Measurements from ENCODE around the gene SLC25A10. TPM values are rescaled to one million over a fixed set of nuclear protein-coding genes. Genes with fewer than 3 reads are reported as not detected.

The SLC25A10 gene
- total and polyA plus RNA-seq, 10 of the 15 experiments (the other 5 are each of a cell fraction or from before 2014, with no cell fraction given), result 0.11 to 72.7 (median 22.3) TPM

DNA sequence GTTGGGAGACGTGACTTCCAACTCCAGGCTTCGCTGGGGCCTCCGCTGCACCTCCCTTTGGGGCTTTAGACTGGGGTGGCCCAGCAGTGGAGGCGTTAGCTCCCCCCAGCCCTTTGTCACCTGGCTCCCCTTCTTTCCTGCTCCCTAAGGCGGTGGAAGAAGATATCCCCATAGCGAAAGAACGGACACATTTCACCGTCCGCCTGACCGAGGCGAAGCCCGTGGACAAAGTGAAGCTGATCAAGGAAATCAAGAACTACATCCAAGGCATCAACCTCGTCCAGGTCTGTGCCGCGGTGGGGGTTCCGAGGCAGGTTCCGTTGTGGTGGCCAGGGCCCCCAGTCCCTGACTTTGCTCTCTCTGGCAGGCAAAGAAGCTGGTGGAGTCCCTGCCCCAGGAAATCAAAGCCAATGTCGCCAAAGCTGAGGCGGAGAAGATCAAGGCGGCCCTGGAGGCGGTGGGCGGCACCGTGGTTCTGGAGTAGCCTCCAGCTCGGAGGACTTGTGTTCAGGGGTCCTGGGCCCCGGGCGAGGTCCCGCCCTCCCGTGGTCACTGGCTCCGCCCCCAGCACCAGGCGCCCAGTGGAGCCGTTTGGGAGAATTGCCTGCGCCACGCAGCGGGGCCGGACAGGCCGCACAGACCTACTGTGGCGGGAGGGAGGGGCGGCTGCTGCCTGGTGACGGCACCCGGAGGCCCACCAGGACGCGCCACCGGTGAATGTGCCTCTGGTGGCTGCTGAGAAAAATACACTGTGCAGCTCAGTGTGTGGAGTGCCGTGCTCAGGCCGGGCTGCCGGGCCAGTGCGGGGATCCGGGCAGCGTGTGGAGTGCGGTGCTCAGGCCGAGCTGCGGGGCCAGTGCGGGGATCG, 5.1 kb upstream of the SLC25A10 start:
- BruUV-seq (replicated peaks), result TSS peak; percentile 41
- no peak for FAIRE-seq
- WGBS (ENCODE audit: insufficient coverage, insufficient replicate concordance, low lambda C conversion rate, missing lambda C conversion rate), result 96% methylated on average over 42 of the region's 54 CpGs
- H3K27me3 ChIP-seq (replicated peaks in 1 of 2; ENCODE audit: control insufficient read depth in 2 of 2, insufficient read depth in 2 of 2, low read length in 1 of 2), result no peaks in the 10 kb centered on the region
- DNase-seq (ENCODE audit: low read depth, low spot score), result no peak
- no peaks in the 10 kb centered on the region for H3K9me3 ChIP-seq (replicated peaks; ENCODE audit: control insufficient read depth, insufficient read depth, low read length)
- no peak overlapping the region for H3K4me3 ChIP-seq
- peaks cover 9 to 23% of the 10 kb centered on the region in 2 experiments for H3K36me3 ChIP-seq (ENCODE audit: control insufficient read depth in 2 of 2, insufficient read depth in 2 of 2, low read length in 1 of 2)
- H3K9ac ChIP-seq (ENCODE audit: control insufficient read depth, insufficient read depth, low read length), result no peak overlapping the region
- POLR2A ChIA-PET, result interaction anchor here (0.6 kb wide), 1 partner anchor 16 kb away, joined by 7 read pairs; no protein-coding TSS in a partner anchor
- RAD21 ChIA-PET (ENCODE audit: unreplicated experiment), result no interaction called here
- H3K27ac ChIP-seq (ENCODE audit: control insufficient read depth, insufficient read depth), result no peak overlapping the region
- no peak for ATAC-seq
- in situ Hi-C loops (cut with MboI) (no loop called here), intact Hi-C loops (cut with micrococcal nuclease; ENCODE audit: unreplicated experiment) (no loop called here)
- peaks cover 38% of the 10 kb centered on the region for H3K79me2 ChIP-seq (ENCODE audit: control insufficient read depth, insufficient read depth, low read length)
- TF ChIP-seq, protein P1, sequence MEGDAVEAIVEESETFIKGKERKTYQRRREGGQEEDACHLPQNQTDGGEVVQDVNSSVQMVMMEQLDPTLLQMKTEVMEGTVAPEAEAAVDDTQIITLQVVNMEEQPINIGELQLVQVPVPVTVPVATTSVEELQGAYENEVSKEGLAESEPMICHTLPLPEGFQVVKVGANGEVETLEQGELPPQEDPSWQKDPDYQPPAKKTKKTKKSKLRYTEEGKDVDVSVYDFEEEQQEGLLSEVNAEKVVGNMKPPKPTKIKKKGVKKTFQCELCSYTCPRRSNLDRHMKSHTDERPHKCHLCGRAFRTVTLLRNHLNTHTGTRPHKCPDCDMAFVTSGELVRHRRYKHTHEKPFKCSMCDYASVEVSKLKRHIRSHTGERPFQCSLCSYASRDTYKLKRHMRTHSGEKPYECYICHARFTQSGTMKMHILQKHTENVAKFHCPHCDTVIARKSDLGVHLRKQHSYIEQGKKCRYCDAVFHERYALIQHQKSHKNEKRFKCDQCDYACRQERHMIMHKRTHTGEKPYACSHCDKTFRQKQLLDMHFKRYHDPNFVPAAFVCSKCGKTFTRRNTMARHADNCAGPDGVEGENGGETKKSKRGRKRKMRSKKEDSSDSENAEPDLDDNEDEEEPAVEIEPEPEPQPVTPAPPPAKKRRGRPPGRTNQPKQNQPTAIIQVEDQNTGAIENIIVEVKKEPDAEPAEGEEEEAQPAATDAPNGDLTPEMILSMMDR (IDR thresholded peaks at IDR 0.05 in 2 of 3, conservative IDR thresholded peaks at IDR 0.05 in 1 of 3; ENCODE audit: control insufficient read depth in 2 of 3, extremely low read depth in 1 of 3, insufficient read depth in 1 of 3, low read depth in 3 of 3, low read length in 3 of 3), result 0 out of 6 replicates have a peak, but pooled peaks of 2 of the 3 experiments have one; percentile 3 to 7
- TF ChIP-seq, protein P2, sequence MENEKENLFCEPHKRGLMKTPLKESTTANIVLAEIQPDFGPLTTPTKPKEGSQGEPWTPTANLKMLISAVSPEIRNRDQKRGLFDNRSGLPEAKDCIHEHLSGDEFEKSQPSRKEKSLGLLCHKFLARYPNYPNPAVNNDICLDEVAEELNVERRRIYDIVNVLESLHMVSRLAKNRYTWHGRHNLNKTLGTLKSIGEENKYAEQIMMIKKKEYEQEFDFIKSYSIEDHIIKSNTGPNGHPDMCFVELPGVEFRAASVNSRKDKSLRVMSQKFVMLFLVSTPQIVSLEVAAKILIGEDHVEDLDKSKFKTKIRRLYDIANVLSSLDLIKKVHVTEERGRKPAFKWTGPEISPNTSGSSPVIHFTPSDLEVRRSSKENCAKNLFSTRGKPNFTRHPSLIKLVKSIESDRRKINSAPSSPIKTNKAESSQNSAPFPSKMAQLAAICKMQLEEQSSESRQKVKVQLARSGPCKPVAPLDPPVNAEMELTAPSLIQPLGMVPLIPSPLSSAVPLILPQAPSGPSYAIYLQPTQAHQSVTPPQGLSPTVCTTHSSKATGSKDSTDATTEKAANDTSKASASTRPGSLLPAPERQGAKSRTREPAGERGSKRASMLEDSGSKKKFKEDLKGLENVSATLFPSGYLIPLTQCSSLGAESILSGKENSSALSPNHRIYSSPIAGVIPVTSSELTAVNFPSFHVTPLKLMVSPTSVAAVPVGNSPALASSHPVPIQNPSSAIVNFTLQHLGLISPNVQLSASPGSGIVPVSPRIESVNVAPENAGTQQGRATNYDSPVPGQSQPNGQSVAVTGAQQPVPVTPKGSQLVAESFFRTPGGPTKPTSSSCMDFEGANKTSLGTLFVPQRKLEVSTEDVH (IDR thresholded peaks at IDR 0.05; ENCODE audit: low read depth, partially characterized antibody), result no peak
- peak; percentile 54; the same call in 1 of the 2 replicates for TF ChIP-seq POLR2A (IDR thresholded peaks at IDR 0.05; ENCODE audit: low read depth, low read length)
- TF ChIP-seq, protein P3, sequence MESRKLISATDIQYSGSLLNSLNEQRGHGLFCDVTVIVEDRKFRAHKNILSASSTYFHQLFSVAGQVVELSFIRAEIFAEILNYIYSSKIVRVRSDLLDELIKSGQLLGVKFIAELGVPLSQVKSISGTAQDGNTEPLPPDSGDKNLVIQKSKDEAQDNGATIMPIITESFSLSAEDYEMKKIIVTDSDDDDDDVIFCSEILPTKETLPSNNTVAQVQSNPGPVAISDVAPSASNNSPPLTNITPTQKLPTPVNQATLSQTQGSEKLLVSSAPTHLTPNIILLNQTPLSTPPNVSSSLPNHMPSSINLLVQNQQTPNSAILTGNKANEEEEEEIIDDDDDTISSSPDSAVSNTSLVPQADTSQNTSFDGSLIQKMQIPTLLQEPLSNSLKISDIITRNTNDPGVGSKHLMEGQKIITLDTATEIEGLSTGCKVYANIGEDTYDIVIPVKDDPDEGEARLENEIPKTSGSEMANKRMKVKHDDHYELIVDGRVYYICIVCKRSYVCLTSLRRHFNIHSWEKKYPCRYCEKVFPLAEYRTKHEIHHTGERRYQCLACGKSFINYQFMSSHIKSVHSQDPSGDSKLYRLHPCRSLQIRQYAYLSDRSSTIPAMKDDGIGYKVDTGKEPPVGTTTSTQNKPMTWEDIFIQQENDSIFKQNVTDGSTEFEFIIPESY (IDR thresholded peaks at IDR 0.05), result peak; percentile 23; the same call in 1 of the 2 replicates
- no peak for TF ChIP-seq SMC3 (IDR thresholded peaks at IDR 0.05; ENCODE audit: borderline replicate concordance, low read length)
- H3K4me2 ChIP-seq (ENCODE audit: control insufficient read depth, insufficient read depth), result no peak overlapping the region
- H4K20me1 ChIP-seq (ENCODE audit: control insufficient read depth, insufficient read depth), result 0 out of 2 replicates have a peak, but pooled peaks cover under 1% of the 10 kb centered on the region
- H3K4me1 ChIP-seq (ENCODE audit: control insufficient read depth, insufficient read depth, low read length), result peaks cover 14% of the 10 kb centered on the region
- H2AFZ ChIP-seq (ENCODE audit: control insufficient read depth, low read depth, low read length), result no peak overlapping the region
- SMC1A ChIA-PET (ENCODE audit: uncharacterized antibody, unreplicated experiment), result no interaction called here
- CTCF ChIA-PET, result no interaction called here

Data from GM12878 (cell line).